HepG2 (cell line): ENCODE measurements around the gene CD9. TPM values are rescaled to one million over a fixed set of nuclear protein-coding genes. Genes with fewer than 3 reads are reported as not detected.

ENCODE experiments used
- GTF2F1 ChIP-seq: fragments of 150-350 bp; IDR thresholded peaks from 2 replicates; pipeline ENCODE4 v1.6.1; 2014; ENCODE audit warnings: low read length
- SP140L ChIP-seq: sonication (generic); formaldehyde crosslinking; IDR thresholded peaks from 2 replicates; pipeline ENCODE4 v1.4.0; 2020; ENCODE audit warnings: missing genetic modification reagents, borderline replicate concordance
- ZNF431 ChIP-seq: sonication (generic); formaldehyde crosslinking; IDR thresholded peaks from 2 replicates; pipeline ENCODE4 v1.9.0; 2022; ENCODE audit warnings: missing genetic modification reagents, low read depth, mild to moderate bottlenecking, borderline replicate concordance
- ZNF550 ChIP-seq: sonication (generic); formaldehyde crosslinking; IDR thresholded peaks from 2 replicates; pipeline ENCODE4 v1.4.0; 2020; ENCODE audit warnings: mild to moderate bottlenecking, missing genetic modification reagents, borderline replicate concordance
- ZNF564 ChIP-seq: sonication (generic); formaldehyde crosslinking; IDR thresholded peaks from 2 replicates; pipeline ENCODE4 v1.8.1; 2023; ENCODE audit warnings: mild to moderate bottlenecking, missing genetic modification reagents
- ZNF598 ChIP-seq: sonication (generic); formaldehyde crosslinking; IDR thresholded peaks from 2 replicates; pipeline ENCODE4 v1.5.1; 2020; ENCODE audit warnings: mild to moderate bottlenecking, missing genetic modification reagents, borderline replicate concordance
- polyA plus RNA-seq, 8 experiments: library from polyadenylated mRNA; depleted of rRNA in 3 of 8; stranded (reverse) in 7 of 8; unstranded in 1 of 8; fragments of >200 nt; fragmentation: Illumina TruSeq in 4 of 8; extraction: Trizol in 4 of 8; gene quantifications; 2 replicates each; pipeline versions ENCODE4 v1.2.1 to v1.2.3, GENCODE V29; 2011 to 2016; ENCODE audit warnings: low read depth in 4 of 8, missing spikeins in 1 of 8, mixed read lengths in 1 of 8; ENCODE audit not compliant: insufficient read depth in 1 of 8
- total RNA-seq, 5 experiments: library from RNA; depleted of rRNA; stranded (reverse); fragments of >200 nt; fragmentation: Illumina TruSeq; extraction: Trizol; gene quantifications; 2 replicates each; pipeline ENCODE4 v1.2.3, GENCODE V29; 2016; ENCODE audit warnings: low read depth in 1 of 5
- TF ChIP-seq, protein P1 (sequence below): sonication (generic); formaldehyde crosslinking; IDR thresholded peaks from 2 replicates; pipeline ENCODE4 v1.8.1; 2022; ENCODE audit warnings: mild to moderate bottlenecking, missing genetic modification reagents
- TF ChIP-seq, protein P2 (sequence below): sonication (generic); formaldehyde crosslinking; IDR thresholded peaks from 2 replicates; pipeline ENCODE4 v1.4.0; 2020; ENCODE audit warnings: low read depth, mild to moderate bottlenecking, missing genetic modification reagents
- TF ChIP-seq, protein P3 (sequence below): sonication (generic); formaldehyde crosslinking; IDR thresholded peaks from 2 replicates; pipeline ENCODE4 v1.4.0; 2020; ENCODE audit warnings: missing genetic modification reagents

The CD9 gene
- total and polyA plus RNA-seq, 2 of the 13 experiments (the other 11 are each of a cell fraction or from before 2014, with no cell fraction given) = 5.8 to 38.3 TPM

DNA sequence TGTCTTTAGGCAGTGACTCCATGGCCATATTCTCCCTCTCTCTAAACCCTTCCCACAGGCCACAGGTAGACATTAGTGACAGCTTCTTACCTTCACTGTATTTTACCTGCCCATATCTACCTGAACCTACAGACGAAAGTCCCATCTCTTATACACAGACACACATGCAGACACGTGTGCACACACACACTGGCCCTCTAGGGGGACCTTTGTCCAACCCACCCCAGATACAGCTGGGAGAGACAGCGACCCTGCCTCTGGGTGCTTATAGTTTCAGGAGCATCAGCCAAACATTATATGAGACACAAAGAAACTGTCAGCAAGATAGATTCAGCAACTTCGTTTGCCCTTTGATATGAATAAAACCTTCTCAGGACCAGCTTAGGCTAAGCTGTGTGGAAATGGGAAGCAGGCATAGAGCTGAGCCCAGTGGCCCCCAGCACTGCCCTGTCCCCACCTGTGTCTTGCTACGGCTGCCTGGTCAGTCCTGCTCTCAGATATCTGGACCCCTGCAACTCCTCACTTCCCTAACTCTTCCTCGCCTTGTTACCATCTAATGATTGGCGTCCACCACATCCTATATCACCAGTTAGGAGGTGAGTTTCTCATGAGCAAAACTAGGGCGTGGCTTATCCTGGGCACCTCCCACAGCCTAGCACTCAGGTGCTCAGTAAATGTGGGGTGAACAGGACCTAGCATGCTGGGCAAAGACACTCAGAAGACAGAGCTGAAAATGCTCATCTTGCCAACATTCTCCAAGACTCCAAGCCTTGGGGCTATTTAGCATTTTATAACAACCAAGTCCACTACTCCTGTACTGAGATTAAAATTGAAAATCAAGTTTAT, 12.0 kb upstream of the CD9 start (continued):
- TF ChIP-seq ZNF431 (no peak), GTF2F1 (no peak), ZNF564 (no peak), ZNF598 (no peak), ZNF550 (CRISPR knock-in tag) (no peak), SP140L (no peak)
- TF ChIP-seq, protein P1, sequence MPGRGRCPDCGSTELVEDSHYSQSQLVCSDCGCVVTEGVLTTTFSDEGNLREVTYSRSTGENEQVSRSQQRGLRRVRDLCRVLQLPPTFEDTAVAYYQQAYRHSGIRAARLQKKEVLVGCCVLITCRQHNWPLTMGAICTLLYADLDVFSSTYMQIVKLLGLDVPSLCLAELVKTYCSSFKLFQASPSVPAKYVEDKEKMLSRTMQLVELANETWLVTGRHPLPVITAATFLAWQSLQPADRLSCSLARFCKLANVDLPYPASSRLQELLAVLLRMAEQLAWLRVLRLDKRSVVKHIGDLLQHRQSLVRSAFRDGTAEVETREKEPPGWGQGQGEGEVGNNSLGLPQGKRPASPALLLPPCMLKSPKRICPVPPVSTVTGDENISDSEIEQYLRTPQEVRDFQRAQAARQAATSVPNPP (CRISPR knock-in tag) = no peak
- TF ChIP-seq, protein P2, sequence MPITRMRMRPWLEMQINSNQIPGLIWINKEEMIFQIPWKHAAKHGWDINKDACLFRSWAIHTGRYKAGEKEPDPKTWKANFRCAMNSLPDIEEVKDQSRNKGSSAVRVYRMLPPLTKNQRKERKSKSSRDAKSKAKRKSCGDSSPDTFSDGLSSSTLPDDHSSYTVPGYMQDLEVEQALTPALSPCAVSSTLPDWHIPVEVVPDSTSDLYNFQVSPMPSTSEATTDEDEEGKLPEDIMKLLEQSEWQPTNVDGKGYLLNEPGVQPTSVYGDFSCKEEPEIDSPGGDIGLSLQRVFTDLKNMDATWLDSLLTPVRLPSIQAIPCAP = no peak
- TF ChIP-seq, protein P3, sequence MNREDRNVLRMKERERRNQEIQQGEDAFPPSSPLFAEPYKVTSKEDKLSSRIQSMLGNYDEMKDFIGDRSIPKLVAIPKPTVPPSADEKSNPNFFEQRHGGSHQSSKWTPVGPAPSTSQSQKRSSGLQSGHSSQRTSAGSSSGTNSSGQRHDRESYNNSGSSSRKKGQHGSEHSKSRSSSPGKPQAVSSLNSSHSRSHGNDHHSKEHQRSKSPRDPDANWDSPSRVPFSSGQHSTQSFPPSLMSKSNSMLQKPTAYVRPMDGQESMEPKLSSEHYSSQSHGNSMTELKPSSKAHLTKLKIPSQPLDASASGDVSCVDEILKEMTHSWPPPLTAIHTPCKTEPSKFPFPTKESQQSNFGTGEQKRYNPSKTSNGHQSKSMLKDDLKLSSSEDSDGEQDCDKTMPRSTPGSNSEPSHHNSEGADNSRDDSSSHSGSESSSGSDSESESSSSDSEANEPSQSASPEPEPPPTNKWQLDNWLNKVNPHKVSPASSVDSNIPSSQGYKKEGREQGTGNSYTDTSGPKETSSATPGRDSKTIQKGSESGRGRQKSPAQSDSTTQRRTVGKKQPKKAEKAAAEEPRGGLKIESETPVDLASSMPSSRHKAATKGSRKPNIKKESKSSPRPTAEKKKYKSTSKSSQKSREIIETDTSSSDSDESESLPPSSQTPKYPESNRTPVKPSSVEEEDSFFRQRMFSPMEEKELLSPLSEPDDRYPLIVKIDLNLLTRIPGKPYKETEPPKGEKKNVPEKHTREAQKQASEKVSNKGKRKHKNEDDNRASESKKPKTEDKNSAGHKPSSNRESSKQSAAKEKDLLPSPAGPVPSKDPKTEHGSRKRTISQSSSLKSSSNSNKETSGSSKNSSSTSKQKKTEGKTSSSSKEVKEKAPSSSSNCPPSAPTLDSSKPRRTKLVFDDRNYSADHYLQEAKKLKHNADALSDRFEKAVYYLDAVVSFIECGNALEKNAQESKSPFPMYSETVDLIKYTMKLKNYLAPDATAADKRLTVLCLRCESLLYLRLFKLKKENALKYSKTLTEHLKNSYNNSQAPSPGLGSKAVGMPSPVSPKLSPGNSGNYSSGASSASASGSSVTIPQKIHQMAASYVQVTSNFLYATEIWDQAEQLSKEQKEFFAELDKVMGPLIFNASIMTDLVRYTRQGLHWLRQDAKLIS (CRISPR knock-in tag) = no peak
